ENCODE measurements around the gene RAB37.

Gene RAB37

DNA sequence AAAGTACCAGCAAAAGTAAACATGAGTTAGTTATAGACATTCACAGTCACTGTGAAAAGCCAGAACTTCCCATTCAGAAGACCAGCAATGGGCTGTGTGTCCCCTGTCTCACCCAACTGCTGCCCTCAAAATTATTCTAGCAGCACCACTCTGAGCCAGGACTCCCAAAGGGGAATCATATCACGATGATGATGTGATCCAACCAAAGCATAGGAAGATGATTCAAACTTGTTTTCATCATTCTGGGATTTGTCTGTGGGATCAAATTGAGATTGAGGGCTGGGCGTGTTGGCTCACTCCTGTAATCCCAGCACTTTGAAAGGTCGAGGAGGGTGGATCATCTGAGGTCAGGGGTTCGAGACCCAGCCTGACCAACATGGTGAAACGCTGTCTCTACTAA is 45.5 kb downstream of the RAB37 start:
- no peak for DNase-seq

DNA sequence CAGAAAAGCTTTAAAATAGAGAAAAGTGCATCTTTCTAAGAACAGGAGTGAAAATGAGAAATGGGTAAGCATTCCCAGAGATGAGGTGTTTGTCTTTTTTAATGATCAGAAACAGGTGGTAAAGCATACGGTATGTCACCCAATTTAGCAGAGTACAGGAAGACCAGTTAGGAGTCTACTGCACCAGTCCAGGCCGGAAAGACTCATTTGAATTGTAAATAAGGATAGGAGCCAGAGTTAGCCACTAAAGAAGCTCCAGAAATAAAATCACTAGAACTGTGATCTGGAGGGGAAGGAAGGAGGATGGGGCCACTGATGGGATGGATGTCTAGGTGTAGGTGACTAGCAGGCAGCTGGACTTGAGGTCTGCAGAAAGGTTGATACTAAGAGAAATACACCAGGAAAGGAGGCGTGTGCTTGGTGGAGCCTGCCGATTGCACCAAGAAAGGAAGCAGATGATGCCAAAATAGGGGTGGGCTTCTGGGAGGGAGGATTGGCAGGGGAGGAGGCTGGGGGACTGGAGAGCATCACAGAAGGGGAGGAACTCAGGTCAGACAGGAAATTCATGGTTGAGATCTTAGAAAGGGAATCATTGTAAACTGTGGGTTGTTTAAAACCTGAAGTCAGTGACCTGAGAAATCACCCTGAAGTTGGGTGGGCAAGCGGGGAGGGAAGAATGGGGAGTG is 47.2 kb downstream of the RAB37 start:
- DNase-seq: no peak

DNA sequence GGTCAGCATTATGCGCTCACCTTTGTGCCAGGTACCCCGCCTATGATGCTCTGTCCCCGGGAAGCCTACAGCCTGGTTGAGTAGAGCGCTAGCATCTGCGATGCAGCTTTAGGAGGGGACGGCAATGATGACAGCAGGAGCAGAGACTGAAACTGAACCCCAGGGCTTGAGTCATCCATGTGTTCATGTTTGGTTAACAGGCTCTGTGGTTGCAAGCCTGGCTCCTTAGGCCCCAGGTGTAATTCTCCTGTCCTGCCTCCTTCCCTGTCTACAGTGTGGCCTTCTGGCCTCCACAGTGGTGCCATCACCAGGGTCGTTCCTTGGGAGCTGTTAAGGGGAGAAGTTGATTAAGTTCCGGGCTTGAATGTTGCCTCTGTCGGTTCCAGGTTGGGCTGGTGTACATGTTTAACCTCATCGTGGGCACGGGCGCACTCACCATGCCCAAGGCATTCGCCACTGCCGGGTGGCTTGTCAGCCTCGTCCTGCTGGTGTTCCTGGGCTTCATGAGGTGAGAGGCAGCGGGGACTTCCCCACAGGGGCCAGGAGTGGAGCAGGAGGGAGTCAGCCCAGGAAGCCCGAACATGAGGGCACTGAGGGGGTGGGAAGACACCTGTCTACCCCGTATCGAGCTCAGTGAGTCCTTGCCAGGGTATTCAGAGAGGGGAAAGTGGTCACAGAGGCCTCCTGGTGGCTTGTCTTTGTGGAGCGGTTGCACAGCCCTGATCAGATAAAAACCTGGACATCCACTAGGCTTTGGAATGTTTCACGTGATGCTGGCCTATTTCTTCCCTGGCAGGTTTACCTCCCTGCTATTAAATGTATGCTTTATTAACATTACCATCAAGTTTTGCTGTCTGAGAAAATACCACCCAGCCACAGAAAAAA is 48.3 kb downstream of the RAB37 start:
- no peak for DNase-seq

DNA sequence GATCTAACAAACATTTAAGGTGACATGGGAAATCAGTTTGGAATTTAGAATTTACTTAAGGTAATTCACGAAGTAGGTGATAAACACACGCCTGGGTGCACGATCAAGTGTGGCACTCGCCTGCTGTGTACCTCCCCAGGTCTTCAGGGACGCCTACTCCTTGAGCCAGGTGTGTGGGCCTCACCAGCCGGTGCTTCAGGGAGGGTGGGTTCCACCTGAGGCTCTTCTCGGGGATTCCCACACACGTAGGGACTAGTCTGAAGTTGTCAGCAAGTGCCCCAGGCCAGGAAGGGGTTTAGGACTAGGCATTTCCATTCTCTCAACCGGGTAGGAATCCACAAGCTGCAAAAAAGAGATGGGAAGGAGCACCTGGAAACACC is 48.9 kb downstream of the RAB37 start:
- no peak for DNase-seq

DNA sequence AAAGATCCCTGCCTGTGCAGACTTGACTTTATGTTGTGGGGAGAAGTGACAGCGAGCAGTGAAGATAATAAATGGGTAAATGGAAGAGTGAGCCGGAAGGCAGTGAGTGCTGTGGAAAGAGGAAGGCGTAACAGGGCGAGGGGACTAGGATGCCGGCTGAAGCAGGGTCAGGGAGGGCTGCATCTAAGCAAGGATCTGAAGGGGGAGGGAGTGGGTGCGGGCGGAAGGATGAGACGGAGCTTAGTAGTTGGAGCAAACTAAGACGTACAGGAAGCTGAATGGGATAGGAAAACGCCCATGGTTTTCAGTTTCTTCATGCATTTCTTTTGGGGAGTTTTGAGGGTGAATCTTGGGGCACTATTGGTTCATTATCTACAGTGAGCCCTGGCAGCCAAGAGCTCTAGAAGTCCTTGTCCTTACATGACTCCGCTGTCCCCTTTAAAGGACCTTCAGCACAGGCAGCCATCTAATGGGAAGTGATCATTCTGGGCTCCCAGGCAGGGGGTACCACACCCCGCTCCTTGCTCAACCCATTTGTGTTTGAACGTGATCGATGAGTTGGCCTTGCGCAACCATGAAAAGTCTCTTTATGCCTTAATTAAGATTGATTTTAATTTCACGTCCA is 49.5 kb downstream of the RAB37 start:
- DNase-seq: no peak

DNA sequence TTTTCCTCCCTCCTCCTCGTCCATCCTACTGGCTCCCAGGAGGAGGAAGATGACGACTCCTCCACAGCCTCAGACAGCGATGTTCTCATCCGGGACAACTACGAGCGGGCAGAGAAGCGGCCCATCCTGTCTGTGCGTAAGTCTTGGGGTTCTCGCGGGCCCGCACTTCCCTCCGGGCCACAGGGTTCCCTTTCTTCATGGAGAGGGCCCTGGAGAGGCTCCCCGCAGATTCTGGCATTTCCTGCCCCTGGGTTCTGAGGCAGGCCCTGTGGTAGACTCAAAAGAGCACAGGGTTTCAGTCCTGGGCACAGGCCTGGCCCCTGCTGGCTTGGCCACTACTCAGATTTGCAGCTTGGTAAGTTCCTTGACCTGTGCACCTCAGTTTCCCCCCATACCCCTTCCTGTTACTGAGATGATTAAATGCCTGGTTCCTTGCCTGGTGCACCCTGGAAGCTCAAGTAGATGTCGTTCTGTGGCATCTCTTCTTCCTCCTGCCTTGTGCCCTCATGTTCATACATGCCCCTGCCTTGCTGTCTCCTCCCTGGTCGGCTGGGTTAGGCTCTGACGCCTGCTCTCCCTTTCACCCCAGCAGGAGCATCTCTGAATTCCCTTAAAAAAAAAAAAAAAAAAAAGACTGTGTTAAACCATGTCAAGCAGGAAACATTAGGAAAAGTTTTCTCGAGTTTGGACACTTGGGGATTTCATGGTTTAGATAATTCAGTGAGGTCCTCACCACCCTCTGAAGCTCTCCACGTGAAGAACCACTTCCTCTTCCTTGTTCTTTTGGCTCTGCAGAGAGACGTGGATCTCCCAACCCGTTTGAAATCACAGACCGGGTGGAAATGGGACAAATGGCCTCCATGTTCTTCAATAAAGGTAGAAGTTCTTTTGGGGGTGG is 53.4 kb downstream of the RAB37 start:
- no peak for DNase-seq

DNA sequence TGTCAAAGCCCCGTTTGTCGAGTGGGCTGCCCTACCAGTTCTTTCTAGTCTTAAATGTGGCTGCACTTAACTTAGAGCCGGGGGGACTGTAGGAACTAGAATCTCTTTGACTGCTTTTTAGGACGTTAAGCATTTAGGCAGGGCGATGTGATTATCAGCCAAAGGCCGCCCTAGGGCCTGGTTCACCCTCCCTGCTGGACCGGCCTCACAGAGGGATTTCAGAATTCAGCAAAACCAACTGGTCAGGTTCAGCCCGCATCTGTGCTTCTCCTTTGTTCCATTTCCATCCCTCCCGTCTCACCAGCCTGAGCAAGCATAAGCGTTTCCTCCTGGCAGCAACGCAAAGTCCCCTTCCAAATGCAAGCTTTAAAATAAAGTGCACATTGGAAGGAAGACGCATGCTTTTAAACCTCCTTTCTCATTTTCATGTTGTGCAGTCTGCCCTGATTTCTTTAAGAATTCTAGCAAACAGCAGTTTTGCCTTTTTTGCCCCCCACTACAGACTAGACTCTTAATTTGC is 55.6 kb downstream of the RAB37 start:
- no peak for DNase-seq

DNA sequence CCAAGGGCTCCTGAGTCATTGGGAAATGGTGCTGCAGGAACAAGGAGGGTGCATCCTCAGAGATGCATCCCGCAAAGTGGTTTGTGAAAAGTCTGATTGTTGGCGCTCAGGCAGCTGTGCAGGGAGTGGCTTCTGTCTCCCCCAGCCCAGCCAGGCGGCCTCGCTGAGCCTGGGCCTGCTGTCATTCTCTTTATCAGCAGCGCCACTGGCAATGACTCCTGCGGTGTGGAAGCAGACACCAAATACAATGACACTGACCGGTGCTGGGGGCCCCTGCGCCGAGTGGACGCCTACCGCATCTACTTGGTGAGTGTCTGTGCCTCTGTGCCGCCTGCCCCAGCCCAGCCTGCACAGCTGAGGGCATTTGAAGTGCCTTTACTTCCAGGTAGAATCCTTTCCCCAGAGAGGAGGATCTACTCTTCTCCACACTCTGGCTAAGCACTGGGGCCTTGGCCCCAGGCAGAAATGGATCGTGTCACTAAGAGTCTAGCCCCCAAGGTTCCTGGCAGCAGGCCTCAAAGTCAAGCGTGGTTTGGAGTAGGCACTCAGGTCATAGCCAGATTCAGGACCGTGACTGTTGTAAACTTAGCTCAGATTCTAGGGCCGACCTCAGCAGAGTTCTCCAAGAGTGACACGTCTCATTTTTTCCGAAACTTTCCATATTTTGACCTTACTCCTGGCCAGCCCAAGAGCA is 58.4 kb downstream of the RAB37 start:
- DNase-seq: no peak

DNA sequence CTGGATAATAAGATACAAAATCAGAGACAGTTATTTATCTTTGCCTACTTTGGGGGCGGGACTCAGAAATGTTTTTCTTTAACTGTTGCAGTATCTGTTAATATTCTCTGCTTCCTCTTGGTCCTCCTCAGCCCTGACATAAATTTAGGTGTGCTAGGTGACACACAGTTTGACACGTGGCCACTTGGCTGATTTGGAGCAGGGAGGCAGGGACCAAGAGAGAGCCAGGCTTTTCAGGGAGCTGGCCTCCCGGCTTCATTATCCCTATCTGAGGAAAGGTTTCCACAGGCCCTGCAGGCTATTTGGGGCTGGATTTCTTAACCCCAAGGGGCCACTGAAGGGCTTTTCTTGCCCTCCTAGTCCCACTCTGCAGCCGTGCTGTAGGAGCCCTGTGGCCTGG is 59.2 kb downstream of the RAB37 start:
- no peak for DNase-seq

DNA sequence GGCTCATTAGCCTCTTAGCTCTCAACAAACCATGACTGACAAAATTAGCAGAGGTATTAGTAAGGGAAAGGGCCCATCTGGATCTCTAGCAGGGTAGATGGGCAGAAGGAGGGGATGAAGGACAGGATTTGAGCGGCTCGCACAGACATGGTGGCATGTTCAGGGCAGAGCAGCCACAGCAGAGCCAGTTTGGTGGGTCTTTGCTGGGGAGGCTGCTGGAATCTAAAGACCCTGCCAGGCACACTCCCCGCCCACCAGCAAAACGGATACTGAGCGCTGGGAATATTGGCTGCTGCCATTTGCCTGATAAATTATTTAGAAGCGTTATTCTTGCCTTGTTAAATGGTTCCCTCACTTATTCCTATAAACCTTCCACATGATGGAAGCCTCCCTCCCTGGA is 59.8 kb downstream of the RAB37 start:
- no peak for DNase-seq

Measured in central memory CD4-positive, alpha-beta T cell (primary cell).